Skeletal muscle satellite cell (primary cell): ENCODE results near the gene GSTM2.

Experiments
- H3K27me3 ChIP-seq: 2 replicates; pipeline ENCODE4 v1.7.0; 2013; ENCODE audit warnings: low read length; ENCODE audit not compliant: control insufficient read depth, insufficient read depth
- H3K36me3 ChIP-seq: 2 replicates; pipeline ENCODE4 v1.7.0; 2013; ENCODE audit warnings: mild to moderate bottlenecking, control low read depth, low read length; ENCODE audit not compliant: insufficient read depth
- H3K4me1 ChIP-seq: 2 replicates; pipeline ENCODE4 v1.7.0; 2013; ENCODE audit warnings: low read length; ENCODE audit not compliant: control insufficient read depth, insufficient read depth
- H3K4me2 ChIP-seq: 2 replicates; pipeline ENCODE4 v1.7.0; 2013; ENCODE audit warnings: mild to moderate bottlenecking, low read length
- H3K4me3 ChIP-seq: 2 replicates; pipeline ENCODE4 v1.7.0; 2013; ENCODE audit warnings: low read length
- H3K9ac ChIP-seq: 2 replicates; pipeline ENCODE4 v1.7.0; 2013; ENCODE audit warnings: mild to moderate bottlenecking, low read depth, low read length, moderate library complexity
- H3K9me3 ChIP-seq: replicated peaks from 2 replicates; pipeline ENCODE4 v1.7.0; 2013; ENCODE audit warnings: mild to moderate bottlenecking, control low read depth, low read length

The GSTM2 gene

GRCh38 chr1:109641078-109641740 lies 26.6 kb upstream of the GSTM2 start:
- H3K4me1 ChIP-seq, result peaks cover 9% of the 10 kb centered on the region
- H3K4me2 ChIP-seq, result no peak overlapping the region

GRCh38 chr1:109641861-109642260 lies 26.0 kb upstream of the GSTM2 start:
- Histone ChIP-seq H3K4me3 (no peak overlapping the region), H3K9ac (no peak overlapping the region), H3K27me3 (no peaks in the 10 kb centered on the region)

More at GRCh38 chr1:109641078-109641740, 26.6 kb upstream of the GSTM2 start:
- Histone ChIP-seq H3K36me3 (no peaks in the 10 kb centered on the region), H3K9me3 (no peaks in the 10 kb centered on the region), H3K9ac (no peak overlapping the region), H3K4me3 (no peak overlapping the region), H3K27me3 (no peaks in the 10 kb centered on the region)

GRCh38 chr1:109642626-109643025 lies 25.2 kb upstream of the GSTM2 start:
- Histone ChIP-seq H3K4me1 (peaks cover 2% of the 10 kb centered on the region), H3K27me3 (no peaks in the 10 kb centered on the region), H3K4me3 (no peak overlapping the region), H3K4me2 (no peak overlapping the region), H3K9me3 (no peaks in the 10 kb centered on the region), H3K9ac (no peak overlapping the region), H3K36me3 (no peaks in the 10 kb centered on the region)

More at GRCh38 chr1:109641861-109642260, 26.0 kb upstream of the GSTM2 start:
- Histone ChIP-seq H3K4me2 (no peak overlapping the region), H3K36me3 (no peaks in the 10 kb centered on the region), H3K4me1 (peaks cover 2% of the 10 kb centered on the region), H3K9me3 (no peaks in the 10 kb centered on the region)

- Histone ChIP-seq H3K27me3 (no peaks in the 10 kb centered on the region), H3K4me3 (no peak overlapping the region), H3K9ac (no peak overlapping the region)
These were observed 24.2 kb upstream of the GSTM2 start for GRCh38 chr1:109643385-109644230.

GRCh38 chr1:109644670-109645069 lies 23.2 kb upstream of the GSTM2 start:
- Histone ChIP-seq H3K9ac (no peak overlapping the region), H3K4me2 (no peak overlapping the region), H3K9me3 (no peaks in the 10 kb centered on the region), H3K4me3 (no peak overlapping the region), H3K4me1 (peaks cover 7% of the 10 kb centered on the region), H3K36me3 (no peaks in the 10 kb centered on the region), H3K27me3 (no peaks in the 10 kb centered on the region)

More at GRCh38 chr1:109643385-109644230, 24.2 kb upstream of the GSTM2 start:
- Histone ChIP-seq H3K9me3 (no peaks in the 10 kb centered on the region), H3K4me1 (peaks cover 2% of the 10 kb centered on the region), H3K36me3 (no peaks in the 10 kb centered on the region), H3K4me2 (peak overlapping the region; percentile 12)

GRCh38 chr1:109649491-109649914 lies 18.4 kb upstream of the GSTM2 start:
- peak overlapping the region; percentile 86 for H3K4me2 ChIP-seq
- H3K9me3 ChIP-seq, result no peaks in the 10 kb centered on the region
- H3K36me3 ChIP-seq, result no peaks in the 10 kb centered on the region
- H3K4me1 ChIP-seq, result peaks cover 15% of the 10 kb centered on the region
- peaks cover 23% of the 10 kb centered on the region for H3K27me3 ChIP-seq
- H3K4me3 ChIP-seq, result peak overlapping the region; percentile 62
- H3K9ac ChIP-seq, result peak overlapping the region; percentile 30

- Histone ChIP-seq H3K4me2 (no peak overlapping the region), H3K4me1 (peaks cover 22% of the 10 kb centered on the region), H3K4me3 (no peak overlapping the region), H3K36me3 (no peaks in the 10 kb centered on the region), H3K27me3 (peaks cover 23% of the 10 kb centered on the region), H3K9ac (no peak overlapping the region), H3K9me3 (no peaks in the 10 kb centered on the region)
These were observed 17.2 kb upstream of the GSTM2 start for GRCh38 chr1:109650609-109651008.

GRCh38 chr1:109652402-109652801 lies 15.5 kb upstream of the GSTM2 start:
- H3K4me1 ChIP-seq, result peaks cover 24% of the 10 kb centered on the region
- H3K9ac ChIP-seq, result no peak overlapping the region
- no peak overlapping the region for H3K4me3 ChIP-seq
- H3K36me3 ChIP-seq, result no peaks in the 10 kb centered on the region
- H3K4me2 ChIP-seq, result no peak overlapping the region
- peaks cover 23% of the 10 kb centered on the region for H3K27me3 ChIP-seq
- no peaks in the 10 kb centered on the region for H3K9me3 ChIP-seq

- Histone ChIP-seq H3K4me2 (no peak overlapping the region), H3K4me3 (no peak overlapping the region), H3K4me1 (peaks cover 24% of the 10 kb centered on the region), H3K36me3 (no peaks in the 10 kb centered on the region), H3K27me3 (peaks cover 23% of the 10 kb centered on the region), H3K9me3 (no peaks in the 10 kb centered on the region), H3K9ac (no peak overlapping the region)
These were observed 14.6 kb upstream of the GSTM2 start for GRCh38 chr1:109653306-109653705.

GRCh38 chr1:109654519-109654918 lies 13.3 kb upstream of the GSTM2 start:
- Histone ChIP-seq H3K9ac (no peak overlapping the region), H3K4me1 (peaks cover 19% of the 10 kb centered on the region), H3K4me3 (no peak overlapping the region), H3K9me3 (no peaks in the 10 kb centered on the region), H3K36me3 (no peaks in the 10 kb centered on the region), H3K27me3 (peaks cover 23% of the 10 kb centered on the region), H3K4me2 (no peak overlapping the region)

- H3K36me3 ChIP-seq, result no peaks in the 10 kb centered on the region
- H3K9me3 ChIP-seq, result no peaks in the 10 kb centered on the region
- H3K9ac ChIP-seq, result peak within 1 kb of the TSS; percentile 77
- peak within 1 kb of the TSS; percentile 97 for H3K4me2 ChIP-seq
- peaks cover 23% of the 10 kb centered on the region for H3K27me3 ChIP-seq
- peak within 1 kb of the TSS; percentile 88 for H3K4me3 ChIP-seq
- H3K4me1 ChIP-seq, result peaks cover 8% of the 10 kb centered on the region
These were observed 12.0 kb upstream of the GSTM2 start, which contains the start of gene GSTM4 for GRCh38 chr1:109655615-109656519. GSTM4 (plus strand) TSS chr1:109656099; CDS start chr1:109656390, 291 bp downstream.
